CD4-positive, alpha-beta T cell (primary cell): Measurements from ENCODE around the gene KRTAP27-1. TPM values are rescaled to one million over a fixed set of nuclear protein-coding genes. Genes with fewer than 3 reads are reported as not detected.

Source experiments
- ATAC-seq: fragments of 200-7000 bp; cut with Tn5 transposase; one replicate; pipeline ENCODE4 v1.10.0; 2022; ENCODE audit warnings: mild to moderate bottlenecking; ENCODE audit not compliant: poor library complexity
- CTCF ChIA-PET: fragments of 350-600 bp; sonication (Branson Sonifier 250); formaldehyde crosslinking; loops from one replicate; lab custom pipeline; 2021; ENCODE audit warnings: antibody characterized with exemption, inconsistent platforms; lab: Charles Lee
- POLR2A ChIA-PET: fragments of 350-600 bp; sonication (Branson Sonifier 250); formaldehyde crosslinking; loops from one replicate; lab custom pipeline; 2021; ENCODE audit warnings: antibody characterized with exemption, inconsistent platforms; lab: Charles Lee
- DNase-seq, 14 experiments: peaks; one replicate each; pipeline ENCODE4 v3.0.0-alpha.2; 2013 to 2020; ENCODE audit warnings: mixed read lengths in 2 of 14
- H3K27ac ChIP-seq, 2 donors: one replicate each; pipeline versions ENCODE4 v1.5.1 to v1.7.0; 2013; ENCODE audit warnings: low read length in 2 of 2, low read depth in 1 of 2, mild to moderate bottlenecking in 1 of 2
- H3K27me3 ChIP-seq, 2 experiments: 1 replicate in 1 of 2; 2 replicates in 1 of 2; pipeline versions ENCODE4 v1.6.1 to v1.7.0; 2013; ENCODE audit warnings: low read length in 2 of 2, control low read depth in 1 of 2, mild to moderate bottlenecking in 1 of 2, moderate library complexity in 1 of 2; ENCODE audit not compliant: insufficient read depth in 2 of 2, control insufficient read depth in 1 of 2
- H3K36me3 ChIP-seq: one replicate; pipeline ENCODE4 v1.6.1; 2013; ENCODE audit warnings: low read length, control low read depth; ENCODE audit not compliant: insufficient read depth
- H3K4me1 ChIP-seq: one replicate; pipeline ENCODE4 v1.6.1; 2013; ENCODE audit warnings: low read length, control low read depth; ENCODE audit not compliant: insufficient read depth
- H3K4me3 ChIP-seq: one replicate; pipeline ENCODE4 v1.5.1; 2013; ENCODE audit warnings: mild to moderate bottlenecking, low read length, moderate library complexity
- H3K9me3 ChIP-seq, 2 experiments: 1 replicate in 1 of 2; 2 replicates in 1 of 2; pipeline versions ENCODE4 v1.6.1 to v1.7.0; 2013; ENCODE audit warnings: low read length in 2 of 2, mild to moderate bottlenecking in 2 of 2, control low read depth in 1 of 2, moderate library complexity in 1 of 2; ENCODE audit not compliant: control insufficient read depth in 1 of 2, insufficient read depth in 1 of 2
- H3K27ac Mint-ChIP-seq: one replicate; pipeline ENCODE4 v1.8.0; 2020; ENCODE audit warnings: mixed read lengths
- H3K27me3 Mint-ChIP-seq: one replicate; pipeline ENCODE4 v1.8.0; 2021; ENCODE audit warnings: mixed read lengths
- H3K36me3 Mint-ChIP-seq: one replicate; pipeline ENCODE4 v1.8.0; 2021; ENCODE audit warnings: low read depth, mixed read lengths
- H3K4me1 Mint-ChIP-seq: one replicate; pipeline ENCODE4 v1.8.0; 2021; ENCODE audit warnings: low read depth, mixed read lengths
- H3K4me3 Mint-ChIP-seq: one replicate; pipeline ENCODE4 v1.8.0; 2020; ENCODE audit warnings: mild to moderate bottlenecking, mixed read lengths
- H3K9me3 Mint-ChIP-seq: one replicate; pipeline ENCODE4 v1.8.0; 2020; ENCODE audit warnings: mixed read lengths
- intact Hi-C, 2 experiments: fragments of 100-400 bp; cut with DNase I in 1 of 2; cut with micrococcal nuclease in 1 of 2; formaldehyde crosslinking; loops; one replicate each; pipeline versions ENCODE4 v1.15.1 to v1.9.0; 2023 to 2025; cut with DNase I, micrococcal nuclease
- microRNA-seq: library from miRNA; unstranded; fragments of <30 nt; microRNA quantifications from one replicate; pipeline ENCODE4 v1.2.0, GENCODE V29; 2021; ENCODE audit warnings: borderline microRNAs expressed, borderline replicate concordance
- total RNA-seq, 174 experiments: library from RNA in 2 of 174; stranded (reverse) in 2 of 174; gene quantifications; one replicate each; pipeline ENCODE4 v1.2.3 and lab custom pipeline; 2021 to 2026
- TF ChIP-seq, protein P1 (sequence below): fragments of 200-600 bp; IDR thresholded peaks from one replicate; pipeline ENCODE4 v1.8.0; 2022; ENCODE audit warnings: antibody characterized with exemption, mild to moderate bottlenecking

Gene KRTAP27-1
- total RNA-seq, 2 experiments from 2014 or later = not detected

- no peaks in the 10 kb centered on the region for H3K4me1 Mint-ChIP-seq
- H3K36me3 ChIP-seq = no peaks in the 10 kb centered on the region
- no peaks in the 10 kb centered on the region for H3K36me3 Mint-ChIP-seq
- no peak within 1 kb of the TSS for H3K4me3 Mint-ChIP-seq
- H3K4me3 ChIP-seq = no peak within 1 kb of the TSS
- no peak within 1 kb of the TSS for H3K27ac Mint-ChIP-seq
- ATAC-seq (no peak), DNase-seq (no peak)
- no peak within 1 kb of the TSS for H3K27ac ChIP-seq
- ChIA-PET POLR2A (no interaction called here), CTCF (no interaction called here)
- no peaks in the 10 kb centered on the region for H3K27me3 ChIP-seq
- no peaks in the 10 kb centered on the region for H3K27me3 Mint-ChIP-seq
- intact Hi-C loops = no loop called here
- no peaks in the 10 kb centered on the region for H3K9me3 ChIP-seq
- H3K4me1 ChIP-seq = no peaks in the 10 kb centered on the region
- TF ChIP-seq, protein P1, sequence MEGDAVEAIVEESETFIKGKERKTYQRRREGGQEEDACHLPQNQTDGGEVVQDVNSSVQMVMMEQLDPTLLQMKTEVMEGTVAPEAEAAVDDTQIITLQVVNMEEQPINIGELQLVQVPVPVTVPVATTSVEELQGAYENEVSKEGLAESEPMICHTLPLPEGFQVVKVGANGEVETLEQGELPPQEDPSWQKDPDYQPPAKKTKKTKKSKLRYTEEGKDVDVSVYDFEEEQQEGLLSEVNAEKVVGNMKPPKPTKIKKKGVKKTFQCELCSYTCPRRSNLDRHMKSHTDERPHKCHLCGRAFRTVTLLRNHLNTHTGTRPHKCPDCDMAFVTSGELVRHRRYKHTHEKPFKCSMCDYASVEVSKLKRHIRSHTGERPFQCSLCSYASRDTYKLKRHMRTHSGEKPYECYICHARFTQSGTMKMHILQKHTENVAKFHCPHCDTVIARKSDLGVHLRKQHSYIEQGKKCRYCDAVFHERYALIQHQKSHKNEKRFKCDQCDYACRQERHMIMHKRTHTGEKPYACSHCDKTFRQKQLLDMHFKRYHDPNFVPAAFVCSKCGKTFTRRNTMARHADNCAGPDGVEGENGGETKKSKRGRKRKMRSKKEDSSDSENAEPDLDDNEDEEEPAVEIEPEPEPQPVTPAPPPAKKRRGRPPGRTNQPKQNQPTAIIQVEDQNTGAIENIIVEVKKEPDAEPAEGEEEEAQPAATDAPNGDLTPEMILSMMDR = no peak
- H3K9me3 Mint-ChIP-seq = no peaks in the 10 kb centered on the region
These were observed 48.3 kb downstream of the KRTAP27-1 start, which contains the start of gene KRTAP25-1 for GRCh38 chr21:30289215-30289614. TSS of gene KRTAP25-1 (minus strand) at chr21:30289514. CDS start at chr21:30289490, 24 bp downstream.

Small RNA genes within 50 kb of the gene (microRNA-seq; reads per million reads assigned to microRNA genes)
- not detected for gene MIR4327

Other genes starting within 250 kb of the KRTAP27-1 start
- not detected for gene CLDN17, start 170.9 kb downstream of the KRTAP27-1 start, total RNA-seq
- gene CLDN8, start 121.6 kb downstream of the KRTAP27-1 start, total RNA-seq = not detected
- gene KRTAP24-1, start 54.7 kb downstream of the KRTAP27-1 start, total RNA-seq = not detected
- not detected for gene KRTAP25-1, start 48.2 kb downstream of the KRTAP27-1 start, total RNA-seq
- not detected for gene KRTAP26-1, start 17.4 kb downstream of the KRTAP27-1 start, total RNA-seq
- gene KRTAP23-1, start 10.9 kb upstream of the KRTAP27-1 start, total RNA-seq = not detected
- gene KRTAP13-2, start 34.6 kb upstream of the KRTAP27-1 start, total RNA-seq = not detected
- gene KRTAP13-1, start 58.3 kb upstream of the KRTAP27-1 start, total RNA-seq = not detected
- gene KRTAP13-3, start 88.2 kb upstream of the KRTAP27-1 start, total RNA-seq = not detected
- gene KRTAP13-4, start 92.5 kb upstream of the KRTAP27-1 start, total RNA-seq = not detected
- not detected for gene KRTAP15-1, start 102.6 kb upstream of the KRTAP27-1 start, total RNA-seq
- gene KRTAP19-1, start 142.7 kb upstream of the KRTAP27-1 start, total RNA-seq = not detected
- not detected for gene KRTAP19-2, start 149.7 kb upstream of the KRTAP27-1 start, total RNA-seq
- gene KRTAP19-3, start 154.3 kb upstream of the KRTAP27-1 start, total RNA-seq = not detected
- not detected for gene KRTAP19-4, start 159.5 kb upstream of the KRTAP27-1 start, total RNA-seq
- gene KRTAP19-5, start 164.4 kb upstream of the KRTAP27-1 start, total RNA-seq = not detected
- gene KRTAP19-6, start 204.2 kb upstream of the KRTAP27-1 start, total RNA-seq = not detected
- gene KRTAP19-7, start 223.6 kb upstream of the KRTAP27-1 start, total RNA-seq = not detected